Fibroblast of skin of back (primary cell): ENCODE data around the gene MOSPD2.

Experiments
- DNase-seq: peaks from one replicate; pipeline ENCODE4 v3.0.0-alpha.2; 2013

MOSPD2 gene

DNA sequence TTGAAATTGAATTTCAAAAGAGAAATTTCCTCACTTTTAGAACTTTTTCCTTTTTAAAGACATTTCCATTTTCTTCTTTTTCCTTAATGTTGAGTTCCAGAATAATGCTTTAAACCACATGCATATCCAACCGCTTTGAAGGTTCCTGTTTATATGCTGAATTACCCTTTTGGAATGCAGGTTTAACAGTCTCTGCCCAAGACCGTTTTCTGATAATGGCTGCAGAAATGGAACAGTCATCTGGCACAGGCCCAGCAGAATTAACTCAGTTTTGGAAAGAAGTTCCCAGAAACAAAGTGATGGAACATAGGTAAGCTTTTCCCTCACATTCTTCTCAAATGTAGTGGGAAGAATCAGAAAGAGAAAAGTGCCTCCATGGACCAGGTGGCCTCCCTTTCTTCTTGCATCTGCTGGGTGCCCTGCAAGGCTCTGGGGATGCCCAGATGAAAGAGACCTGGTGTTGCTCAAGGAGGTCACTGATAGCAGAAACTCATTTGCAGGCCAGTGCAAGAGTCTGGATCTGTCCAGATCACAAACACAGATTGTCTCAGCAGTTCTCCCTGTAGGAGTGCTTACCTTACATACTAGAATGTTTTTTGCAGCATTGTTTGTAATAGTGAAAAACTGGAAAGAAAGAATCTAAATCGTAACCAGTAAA, 42.9 kb downstream of the MOSPD2 start:
- DNase-seq: peak; percentile 60

DNA sequence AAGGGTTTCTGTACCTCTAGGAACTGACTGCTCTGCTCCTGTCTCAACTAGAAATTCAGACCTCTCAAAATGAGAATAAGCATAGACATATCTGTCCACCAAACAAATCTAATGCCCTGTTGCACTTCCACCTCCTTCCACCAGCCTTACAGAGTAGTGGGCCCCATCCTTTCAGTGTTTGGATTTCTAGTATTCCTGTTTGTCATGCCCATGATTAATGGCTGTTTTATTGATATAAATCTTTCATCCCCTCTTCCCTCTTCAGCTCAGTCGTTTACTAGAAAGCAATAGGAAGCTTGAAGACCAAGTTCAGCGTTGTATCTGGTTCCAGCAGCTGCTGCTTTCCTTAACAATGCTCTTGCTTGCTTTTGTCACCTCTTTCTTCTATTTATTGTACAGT, 46.2 kb downstream of the MOSPD2 start:
- DNase-seq: no peak

DNA sequence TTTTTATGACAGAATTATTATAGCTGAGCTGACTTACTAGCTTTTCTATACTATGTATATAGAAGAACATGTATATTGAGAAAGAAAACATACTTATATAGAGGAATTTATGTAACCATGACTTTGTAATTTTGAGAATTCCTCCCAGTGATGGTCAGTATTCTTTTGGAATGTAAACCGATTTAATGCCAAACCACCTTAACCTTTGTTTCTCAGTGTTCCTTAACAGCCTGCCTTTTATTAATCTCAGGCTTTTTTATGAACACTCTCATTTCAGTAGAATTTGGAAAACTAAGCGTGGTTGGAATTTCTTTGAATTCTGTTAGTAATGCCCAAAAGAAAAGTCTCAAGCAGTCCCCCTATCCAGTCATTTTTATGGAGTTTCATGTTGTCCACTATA, 47.0 kb downstream of the MOSPD2 start:
- peak; percentile 63 for DNase-seq

DNA sequence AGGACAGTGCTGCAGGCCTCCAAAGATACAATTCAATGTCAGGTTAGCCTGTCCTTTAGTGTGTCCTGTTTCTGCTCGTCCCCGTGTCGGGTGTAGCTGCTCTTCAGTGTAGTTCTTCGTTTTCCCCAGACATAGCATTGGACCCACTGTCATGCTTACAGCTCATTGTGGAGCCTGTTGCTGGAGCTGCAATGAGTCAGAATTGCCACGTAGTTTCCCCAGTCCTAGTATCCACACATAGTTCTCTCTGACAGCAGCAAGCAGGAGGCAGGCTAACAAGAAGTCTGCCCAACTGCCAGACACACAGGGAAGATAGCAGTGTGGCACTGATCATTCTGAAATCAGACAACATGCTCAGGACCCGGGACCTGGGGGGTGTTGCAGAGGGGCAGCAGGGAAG, 49.2 kb downstream of the MOSPD2 start:
- DNase-seq: peak; percentile 85

DNA sequence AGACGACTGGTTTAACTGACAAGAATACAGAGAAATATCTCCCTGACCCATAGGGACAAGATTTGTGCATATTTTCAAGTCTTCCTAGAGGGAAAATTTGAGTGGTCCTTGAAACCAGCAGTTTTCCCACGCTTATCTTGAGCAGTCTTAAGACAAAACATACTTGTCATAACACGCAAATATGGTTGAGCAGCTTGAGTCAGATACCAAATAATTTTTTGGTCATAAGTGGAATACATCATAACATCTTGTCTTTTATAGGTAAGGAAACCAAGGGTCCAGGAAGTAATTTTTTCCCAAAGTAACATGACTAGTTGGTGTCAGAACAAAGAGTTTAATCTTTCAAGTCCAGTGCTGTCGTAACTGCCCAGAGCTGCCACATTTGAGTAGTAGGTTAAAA, 50.5 kb downstream of the MOSPD2 start:
- DNase-seq: no peak

DNA sequence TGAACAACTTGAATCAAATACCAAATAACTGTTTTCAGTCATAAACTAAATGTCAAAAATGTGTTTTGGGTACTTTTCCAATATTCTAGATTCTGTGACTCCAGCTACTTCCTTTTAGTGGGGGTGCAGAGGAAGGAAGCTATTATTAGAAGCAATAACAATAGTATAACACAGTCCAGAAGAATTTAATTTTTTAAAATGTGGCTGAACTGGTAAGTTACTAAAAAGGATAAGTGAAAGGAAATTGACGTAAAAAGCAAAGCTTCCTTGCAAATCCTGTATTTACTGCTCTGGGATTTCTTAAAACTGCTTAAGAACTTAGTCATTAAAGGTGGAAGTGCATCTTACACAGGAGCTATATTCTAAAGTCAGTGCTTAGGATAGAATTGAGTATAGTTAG, 53.2 kb downstream of the MOSPD2 start:
- no peak for DNase-seq

DNA sequence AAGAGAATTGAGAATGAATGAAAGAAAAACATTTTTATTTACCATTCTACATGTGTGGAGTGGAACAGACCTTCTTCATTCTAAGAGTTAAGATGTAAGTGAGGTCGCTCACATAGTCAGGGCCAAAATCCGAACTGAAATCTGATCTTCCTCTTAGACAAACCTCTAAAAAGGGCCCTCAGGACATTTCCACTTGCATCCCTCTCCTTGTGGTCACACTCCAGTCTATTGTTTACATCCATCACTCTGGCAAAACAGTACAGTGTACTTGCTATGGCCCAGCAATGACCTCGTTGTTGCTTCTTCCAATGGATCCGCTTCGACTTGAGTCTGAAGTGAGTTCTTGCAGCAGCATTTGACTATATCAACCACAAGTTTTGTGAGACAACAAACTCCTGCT, 54.2 kb downstream of the MOSPD2 start:
- DNase-seq: no peak

DNA sequence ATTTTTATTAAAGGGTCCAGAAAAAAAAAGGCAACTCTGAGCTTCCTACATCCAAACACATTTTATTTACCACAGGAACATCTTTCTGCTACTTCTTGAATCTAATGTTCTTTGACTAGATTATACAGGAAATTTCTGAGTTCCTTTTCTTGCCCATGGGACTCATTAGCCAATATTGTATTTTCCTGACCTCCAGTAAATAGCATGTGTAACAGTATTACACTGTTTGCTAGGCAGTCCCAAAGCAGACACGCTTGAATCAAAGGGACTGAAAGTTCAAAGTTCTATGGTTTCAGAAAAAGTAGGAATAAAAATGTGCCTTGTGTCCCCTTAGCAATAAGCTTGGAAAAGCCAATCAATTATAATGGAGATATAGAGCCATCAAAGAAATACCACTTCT, 57.4 kb downstream of the MOSPD2 start:
- no peak for DNase-seq

DNA sequence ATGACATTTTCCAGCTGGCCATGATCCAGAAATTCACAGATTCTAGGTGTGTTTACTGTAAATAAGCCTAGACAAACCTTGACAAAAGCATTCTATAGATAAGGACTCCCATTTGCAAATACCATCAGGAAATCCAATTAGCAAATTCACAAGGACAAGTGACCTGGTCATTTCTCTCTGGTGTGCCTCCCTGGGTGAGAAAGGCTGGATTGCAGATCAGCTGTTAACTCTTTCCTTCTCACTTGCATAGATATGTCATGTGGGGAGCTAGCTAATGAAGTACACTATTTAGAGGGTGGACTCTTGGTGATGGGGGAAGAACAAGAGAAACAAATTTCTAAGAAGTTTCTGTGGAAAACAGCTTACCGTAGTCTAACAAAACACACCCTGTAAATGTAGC, 58.9 kb downstream of the MOSPD2 start:
- no peak for DNase-seq

DNA sequence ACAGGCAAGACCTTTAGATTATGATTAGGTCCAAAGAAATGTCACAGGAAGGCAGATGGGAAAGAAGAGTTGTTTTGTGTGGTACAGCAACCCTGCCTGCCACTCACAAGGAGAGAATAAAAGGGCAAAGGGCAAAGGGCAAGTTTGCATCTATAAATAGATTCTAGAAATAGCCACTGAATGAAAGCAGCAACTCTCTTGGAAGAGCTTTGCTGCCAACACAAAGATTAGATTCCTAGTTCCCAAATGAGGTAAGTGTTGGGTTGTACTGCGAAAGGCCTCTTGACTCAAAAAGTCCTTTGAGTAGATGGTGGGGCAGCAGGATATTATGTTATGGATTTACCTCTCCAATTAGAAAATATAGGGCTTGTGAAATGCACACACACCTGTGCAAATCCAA, 61.2 kb downstream of the MOSPD2 start:
- DNase-seq: no peak

DNA sequence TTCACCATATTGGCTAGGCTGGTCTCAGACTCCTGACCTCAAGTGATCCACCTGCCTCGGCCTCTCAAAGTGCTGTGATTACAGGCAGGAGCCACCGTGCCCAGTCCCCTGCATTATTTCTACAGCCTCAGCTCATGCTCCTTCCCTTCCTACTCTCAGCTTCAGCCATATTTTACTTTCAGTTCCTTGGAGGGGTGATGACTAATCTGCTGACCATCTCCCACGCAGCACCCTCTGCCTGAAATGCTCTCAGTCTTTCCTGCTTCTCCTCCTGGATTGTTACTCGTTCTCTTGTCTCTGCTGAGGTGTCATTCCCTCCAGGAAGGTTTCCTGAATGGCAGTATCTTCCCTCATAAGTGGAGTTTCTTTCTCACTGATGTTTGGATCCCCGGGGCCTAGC, 63.3 kb downstream of the MOSPD2 start:
- peak; percentile 83 for DNase-seq

DNA sequence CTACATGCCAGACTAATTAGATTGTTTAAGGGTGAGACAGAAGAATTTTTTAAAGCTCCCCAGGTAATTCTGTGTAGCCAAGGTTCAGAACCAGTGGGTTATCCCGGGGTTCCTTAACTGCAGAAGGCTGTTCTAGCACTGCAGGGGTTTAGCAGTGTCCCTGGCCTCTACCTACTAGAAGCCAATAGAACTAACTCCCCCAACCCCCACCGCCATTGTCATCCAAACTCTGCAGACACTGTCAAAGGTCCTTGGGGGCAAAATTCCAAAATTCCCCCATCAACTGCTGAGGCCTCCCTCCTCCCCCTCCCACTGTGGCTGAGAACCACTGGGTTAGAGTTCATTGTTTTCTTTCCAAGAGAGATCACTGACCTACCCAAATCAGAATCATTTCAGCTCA, 66.4 kb downstream of the MOSPD2 start:
- no peak for DNase-seq

DNA sequence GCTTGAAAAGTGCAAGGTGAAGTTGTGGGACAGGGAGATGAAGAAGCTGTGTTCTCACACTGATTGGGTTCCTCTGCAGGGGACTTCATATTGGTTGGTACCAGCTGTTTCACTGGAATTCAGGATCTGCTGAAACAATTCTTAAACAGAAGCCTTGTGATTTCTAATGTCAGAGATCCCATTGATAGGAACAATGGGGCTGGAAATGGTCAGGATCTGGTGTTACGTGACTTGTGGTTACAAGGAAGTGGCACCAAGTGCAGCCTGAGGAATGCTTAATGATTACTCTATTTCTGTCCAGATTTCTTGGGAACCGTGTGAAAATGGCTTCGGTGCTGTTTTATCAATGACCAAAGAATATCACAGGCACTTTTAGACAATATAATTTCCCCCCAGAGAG, 68.1 kb downstream of the MOSPD2 start:
- no peak for DNase-seq

DNA sequence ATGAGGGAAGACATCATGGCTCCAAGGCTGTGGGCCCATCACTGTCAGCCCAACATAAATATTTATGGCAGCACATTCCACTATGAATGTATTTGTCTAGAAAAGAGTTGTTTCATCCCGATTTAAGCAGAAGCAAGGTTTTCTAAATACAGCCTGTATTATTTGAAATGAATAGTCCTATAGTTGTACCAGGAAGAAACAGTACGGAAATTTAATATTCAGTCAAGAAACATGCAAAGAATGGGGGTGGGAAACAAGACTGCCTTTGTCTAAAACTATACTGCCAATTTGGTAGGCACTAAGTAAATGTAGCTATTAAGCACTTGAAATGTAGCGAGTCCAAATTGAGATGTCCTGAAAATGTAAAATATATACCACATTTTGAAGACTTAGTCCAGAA, 69.1 kb downstream of the MOSPD2 start:
- no peak for DNase-seq

DNA sequence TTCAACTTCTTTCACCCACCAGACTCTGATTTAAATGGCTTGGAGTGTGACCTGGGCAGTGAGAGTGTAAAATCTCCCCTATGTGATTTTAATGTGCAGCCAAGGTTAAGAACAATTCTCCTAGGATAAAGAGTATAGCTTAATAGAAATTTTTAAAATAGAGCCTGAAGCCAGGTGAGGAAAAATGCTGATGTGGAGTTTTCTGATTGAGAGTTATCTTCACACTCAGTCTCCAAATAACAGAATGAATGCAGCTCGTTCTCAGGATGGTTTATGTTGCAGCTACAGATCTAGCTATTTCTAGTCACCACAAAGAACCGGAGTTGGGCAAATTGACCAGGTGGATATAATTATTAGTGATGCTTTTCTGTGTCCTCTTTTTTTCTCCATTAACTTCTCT, 70.7 kb downstream of the MOSPD2 start:
- no peak for DNase-seq

DNA sequence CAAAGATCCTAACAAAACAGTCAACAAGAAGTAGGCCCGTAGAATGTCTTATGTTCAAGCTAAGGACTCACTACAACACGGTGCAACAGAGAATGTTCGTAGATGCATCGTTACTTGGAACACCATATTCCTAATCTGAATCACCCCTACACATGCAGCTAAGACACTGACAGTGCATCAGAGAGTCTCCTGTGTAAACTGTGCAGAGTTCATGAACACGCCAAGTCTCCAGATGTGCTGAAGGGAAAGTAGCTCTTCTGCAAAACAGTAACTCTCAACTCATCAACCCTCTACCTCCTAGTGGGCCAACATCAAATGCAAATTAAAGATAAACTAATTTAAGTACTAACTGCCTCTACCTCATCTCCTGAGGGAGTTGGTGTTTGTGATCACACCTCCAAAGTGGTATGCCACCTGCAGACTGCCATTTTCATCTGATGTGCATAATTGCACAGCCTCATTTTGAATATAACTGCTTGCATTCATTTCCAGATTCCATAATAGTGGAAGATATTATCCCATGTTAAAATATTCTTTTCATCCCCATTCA, 73.5 kb downstream of the MOSPD2 start:
- no peak for DNase-seq

DNA sequence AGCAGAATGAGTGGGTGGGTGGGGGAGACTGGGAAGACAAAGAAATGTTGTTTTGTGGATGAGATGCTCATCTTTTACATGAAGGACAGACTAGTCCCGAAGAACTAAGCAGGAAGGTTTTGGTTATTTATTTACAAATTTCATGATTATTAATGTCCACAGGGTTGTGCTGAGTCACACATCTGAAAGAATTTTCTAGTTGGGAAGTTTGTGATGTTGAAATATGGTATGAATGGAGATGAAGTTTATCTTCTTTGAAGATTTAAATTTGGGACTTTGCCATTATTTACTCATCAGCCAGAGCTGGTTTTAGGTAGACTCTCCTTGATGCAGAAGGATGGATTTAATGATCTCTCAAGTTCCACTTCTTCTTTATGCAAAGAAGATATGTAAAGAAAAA, 75.5 kb downstream of the MOSPD2 start:
- DNase-seq: no peak

DNA sequence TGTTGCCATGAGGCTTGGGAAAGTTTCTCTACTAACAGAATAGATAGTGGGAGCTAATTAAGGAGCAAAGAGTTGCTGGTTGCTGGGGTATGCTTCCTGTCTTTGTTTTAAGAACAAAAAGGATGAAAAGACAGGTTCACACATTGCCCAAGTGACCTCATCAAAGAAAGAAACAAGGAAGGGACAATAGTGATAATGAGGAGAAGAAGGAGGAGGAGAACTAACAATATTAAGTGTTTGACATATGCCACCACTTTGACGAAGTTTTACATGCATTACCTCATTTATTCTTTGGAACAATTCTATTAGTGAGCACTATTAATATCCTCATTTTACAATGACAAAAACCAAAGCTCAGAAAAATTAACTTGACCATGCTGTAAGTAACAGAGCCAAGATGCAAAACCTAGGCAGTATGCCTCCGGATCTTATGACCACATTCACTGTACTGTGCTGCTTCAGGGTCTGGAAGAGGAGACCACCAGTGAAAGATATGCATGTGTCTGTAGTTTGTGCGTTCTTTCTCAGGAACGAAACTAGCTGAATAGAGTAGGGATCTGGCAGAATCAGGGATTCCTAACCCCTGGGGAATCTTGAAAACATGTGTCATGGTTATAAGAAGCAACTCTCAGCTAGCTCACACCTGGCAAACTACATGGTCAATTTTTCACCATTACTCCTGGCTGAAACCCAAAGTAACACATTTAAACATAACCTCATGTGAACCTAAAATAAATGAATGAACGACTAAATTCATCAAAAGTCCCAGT, 83.8 kb downstream of the MOSPD2 start:
- no peak for DNase-seq

DNA sequence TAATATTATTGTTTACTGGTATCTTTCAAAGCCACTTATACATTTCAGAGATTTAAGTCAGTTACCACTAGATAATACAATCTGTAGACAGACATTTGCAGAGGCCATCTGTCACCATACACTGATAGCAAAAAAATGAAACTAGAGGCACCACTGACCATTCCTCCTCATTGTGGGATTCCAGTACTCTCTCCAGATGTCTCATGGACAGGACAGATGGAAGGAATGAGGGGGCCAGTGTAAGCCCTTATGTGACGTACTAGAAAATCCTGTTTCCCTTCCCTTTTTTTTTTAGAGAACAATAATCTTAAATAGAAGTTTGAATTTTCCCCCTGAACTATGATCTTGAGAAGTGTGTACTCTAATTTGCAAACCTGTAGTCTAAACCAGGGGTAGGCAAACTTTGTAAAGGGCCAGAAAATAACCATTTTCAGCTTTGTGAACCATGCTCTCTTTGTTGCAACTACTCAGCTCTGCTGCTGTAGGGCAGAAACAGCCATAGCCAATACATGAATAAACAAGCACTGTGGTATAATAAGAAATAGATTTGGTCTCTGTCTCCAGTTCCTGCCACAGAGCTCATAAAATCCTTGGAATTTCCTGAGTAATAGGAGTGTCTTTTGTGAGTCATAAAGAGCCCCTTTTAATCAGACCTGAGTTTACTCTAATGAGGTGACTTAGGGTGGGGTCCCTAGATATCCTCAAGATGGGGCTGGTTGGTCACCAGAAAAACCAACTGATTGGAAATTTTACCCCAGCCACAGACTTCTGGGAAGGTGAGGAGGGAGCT, 90.4 kb downstream of the MOSPD2 start:
- DNase-seq: peak; percentile 73

DNA sequence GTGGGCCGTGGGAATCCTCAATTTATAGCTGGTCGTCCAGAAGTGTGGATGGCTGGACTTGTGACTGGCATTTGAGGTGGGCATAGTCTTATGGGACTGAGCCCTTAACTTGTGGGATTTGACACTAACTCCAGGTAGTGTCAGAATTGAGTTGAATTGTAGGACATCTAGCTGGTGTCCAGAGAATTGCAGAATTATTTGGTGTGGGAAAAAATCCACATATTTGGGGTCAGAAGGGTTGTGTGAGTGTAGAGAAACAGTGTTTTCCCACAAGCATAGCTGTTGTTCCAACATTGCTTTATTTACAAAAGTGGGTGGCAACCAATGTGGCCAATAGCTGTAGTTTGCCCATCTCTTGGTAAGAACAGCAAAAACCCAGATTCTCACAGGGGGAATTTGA, 91.3 kb downstream of the MOSPD2 start:
- peak; percentile 16 for DNase-seq
